Ascending aorta (tissue), 2 donors: ENCODE data around the gene CDH13. TPM values are rescaled to one million over a fixed set of nuclear protein-coding genes. Genes with fewer than 3 reads are reported as not detected.

Source experiments
- DNase-seq, 2 donors: peaks; one replicate each; pipeline ENCODE4 v3.0.0-alpha.2; 2019; ENCODE audit warnings: low spot score in 2 of 2
- H3K27ac ChIP-seq, 2 donors: fragments of 200-600 bp; sonication (generic); one replicate each; pipeline ENCODE4 v1.5.1; 2016 to 2017; ENCODE audit warnings: mild to moderate bottlenecking in 1 of 2
- H3K27me3 ChIP-seq: fragments of 200-600 bp; sonication (generic); one replicate; pipeline ENCODE4 v1.5.1; 2017
- H3K36me3 ChIP-seq, 2 donors: fragments of 200-600 bp; sonication (generic); one replicate each; pipeline ENCODE4 v1.5.1; 2016
- H3K4me1 ChIP-seq, 2 donors: fragments of 200-600 bp; sonication (generic); one replicate each; pipeline ENCODE4 v1.5.1; 2016 to 2017; ENCODE audit warnings: mild to moderate bottlenecking in 1 of 2
- H3K4me3 ChIP-seq, 2 donors: fragments of 200-600 bp; sonication (generic); one replicate each; pipeline ENCODE4 v1.5.1; 2016 to 2017; ENCODE audit warnings: mild to moderate bottlenecking in 1 of 2
- H3K9me3 ChIP-seq, 2 donors: fragments of 200-600 bp; sonication (generic); one replicate each; pipeline ENCODE4 v1.5.1; 2016
- intact Hi-C: fragments of 100-400 bp; cut with DNase I; formaldehyde crosslinking; loops from one replicate; pipeline ENCODE4 v1.15.1; 2023
- total RNA-seq: library from RNA; depleted of rRNA; stranded (reverse); fragments of >200 nt; gene quantifications from one replicate; pipeline ENCODE4 v1.1.0, GENCODE V29; 2016
- TF ChIP-seq, protein P1 (sequence below), 3 experiments: fragments of 200-600 bp in 2 of 3; fragments of 450-650 bp in 1 of 3; sonication (generic) in 2 of 3; IDR thresholded peaks; one replicate each; pipeline ENCODE4 v1.5.1; 2016 to 2019; ENCODE audit warnings: antibody characterized with exemption in 3 of 3, mild to moderate bottlenecking in 1 of 3, moderate library complexity in 1 of 3

Gene CDH13
- total RNA-seq, 1 donor from 2014 or later, result 160 TPM

GRCh38 chr16:83589576-83589975 is 962.8 kb downstream of the CDH13 start:
- H3K4me1 ChIP-seq, result no peaks in the 10 kb centered on the region
- H3K36me3 ChIP-seq, result no peaks in the 10 kb centered on the region
- no peak overlapping the region for H3K4me3 ChIP-seq
- H3K9me3 ChIP-seq, result no peaks in the 10 kb centered on the region
- no peaks in the 10 kb centered on the region for H3K27me3 ChIP-seq
- intact Hi-C loops, result no loop called here
- TF ChIP-seq, protein P1, sequence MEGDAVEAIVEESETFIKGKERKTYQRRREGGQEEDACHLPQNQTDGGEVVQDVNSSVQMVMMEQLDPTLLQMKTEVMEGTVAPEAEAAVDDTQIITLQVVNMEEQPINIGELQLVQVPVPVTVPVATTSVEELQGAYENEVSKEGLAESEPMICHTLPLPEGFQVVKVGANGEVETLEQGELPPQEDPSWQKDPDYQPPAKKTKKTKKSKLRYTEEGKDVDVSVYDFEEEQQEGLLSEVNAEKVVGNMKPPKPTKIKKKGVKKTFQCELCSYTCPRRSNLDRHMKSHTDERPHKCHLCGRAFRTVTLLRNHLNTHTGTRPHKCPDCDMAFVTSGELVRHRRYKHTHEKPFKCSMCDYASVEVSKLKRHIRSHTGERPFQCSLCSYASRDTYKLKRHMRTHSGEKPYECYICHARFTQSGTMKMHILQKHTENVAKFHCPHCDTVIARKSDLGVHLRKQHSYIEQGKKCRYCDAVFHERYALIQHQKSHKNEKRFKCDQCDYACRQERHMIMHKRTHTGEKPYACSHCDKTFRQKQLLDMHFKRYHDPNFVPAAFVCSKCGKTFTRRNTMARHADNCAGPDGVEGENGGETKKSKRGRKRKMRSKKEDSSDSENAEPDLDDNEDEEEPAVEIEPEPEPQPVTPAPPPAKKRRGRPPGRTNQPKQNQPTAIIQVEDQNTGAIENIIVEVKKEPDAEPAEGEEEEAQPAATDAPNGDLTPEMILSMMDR (IDR thresholded peaks at IDR 0.05), result no peak
- no peak overlapping the region for H3K27ac ChIP-seq
- no peak for DNase-seq

GRCh38 chr16:83592778-83593177 is 966.0 kb downstream of the CDH13 start:
- H3K4me1 ChIP-seq, result no peaks in the 10 kb centered on the region
- H3K4me3 ChIP-seq, result no peak overlapping the region
- no peak for DNase-seq
- no peaks in the 10 kb centered on the region for H3K36me3 ChIP-seq
- no peak overlapping the region for H3K27ac ChIP-seq
- H3K27me3 ChIP-seq, result no peaks in the 10 kb centered on the region
- intact Hi-C loops, result no loop called here
- TF ChIP-seq, protein P1 (IDR thresholded peaks at IDR 0.05), result no peak
- no peaks in the 10 kb centered on the region for H3K9me3 ChIP-seq

- intact Hi-C loops, result no loop called here
These were observed 973.2 kb downstream of the CDH13 start for GRCh38 chr16:83599789-83600462.

DNA sequence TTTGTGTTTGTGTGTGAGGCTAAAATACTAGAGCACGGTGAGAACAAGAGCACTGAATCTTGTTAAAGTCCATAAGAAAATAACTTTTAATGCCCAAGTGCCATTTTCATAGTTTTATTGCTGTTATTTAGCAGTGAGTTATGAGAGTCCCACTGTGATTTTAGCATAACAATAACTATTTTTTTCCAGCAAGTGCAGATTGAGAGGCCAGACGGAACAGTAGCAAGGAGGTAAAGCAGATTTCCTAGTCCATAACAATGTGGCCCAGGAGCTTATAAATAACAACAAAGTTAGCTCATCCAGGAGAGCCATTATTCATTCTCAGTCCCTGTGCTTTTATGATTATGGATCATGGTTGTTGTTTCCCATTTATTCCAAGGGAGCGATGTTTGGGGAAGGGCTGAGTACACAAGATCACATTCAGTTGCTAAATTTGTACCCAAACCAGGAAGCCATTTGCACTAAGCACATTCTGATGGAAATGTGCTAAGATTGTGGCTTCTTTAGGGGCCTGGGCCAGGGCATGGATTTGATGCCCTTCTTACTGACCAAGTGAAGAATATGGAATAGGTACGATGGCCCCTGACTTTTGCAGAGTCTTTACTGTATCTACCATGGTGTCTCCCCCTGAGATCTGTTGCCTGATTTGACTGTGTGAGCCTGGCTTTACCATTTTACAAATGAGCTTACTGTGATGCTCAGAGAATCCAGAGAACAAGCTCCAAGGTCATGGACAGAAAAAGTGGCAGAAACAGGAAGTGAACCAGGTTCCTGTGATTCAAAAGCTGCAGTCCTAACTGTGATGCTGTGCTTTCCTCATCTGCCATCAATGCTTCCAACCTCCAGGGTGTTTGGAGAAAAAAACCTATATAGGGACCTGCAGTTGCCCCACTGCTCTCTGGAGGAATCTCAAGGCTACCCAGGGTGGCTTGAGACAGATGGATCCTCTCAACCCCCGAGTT is 976.3 kb downstream of the CDH13 start:
- intact Hi-C loops, result no loop called here
- H3K27ac ChIP-seq, result no peak overlapping the region
- no peaks in the 10 kb centered on the region for H3K4me1 ChIP-seq
- DNase-seq, result no peak
- H3K4me3 ChIP-seq, result no peak overlapping the region
- H3K36me3 ChIP-seq, result peaks cover 0 to 15% of the 10 kb centered on the region in 2 donors
- TF ChIP-seq, protein P1 (IDR thresholded peaks at IDR 0.05), result no peak
- H3K27me3 ChIP-seq, result no peaks in the 10 kb centered on the region
- H3K9me3 ChIP-seq, result no peaks in the 10 kb centered on the region

More at GRCh38 chr16:83599789-83600462, 973.2 kb downstream of the CDH13 start:
- no peak overlapping the region for H3K4me3 ChIP-seq
- peaks cover 0 to 15% of the 10 kb centered on the region in 2 donors for H3K36me3 ChIP-seq
- H3K27ac ChIP-seq, result no peak overlapping the region
- H3K9me3 ChIP-seq, result no peaks in the 10 kb centered on the region
- TF ChIP-seq, protein P1 (IDR thresholded peaks at IDR 0.05), result no peak
- DNase-seq, result no peak
- H3K27me3 ChIP-seq, result no peaks in the 10 kb centered on the region
- no peaks in the 10 kb centered on the region for H3K4me1 ChIP-seq

DNA sequence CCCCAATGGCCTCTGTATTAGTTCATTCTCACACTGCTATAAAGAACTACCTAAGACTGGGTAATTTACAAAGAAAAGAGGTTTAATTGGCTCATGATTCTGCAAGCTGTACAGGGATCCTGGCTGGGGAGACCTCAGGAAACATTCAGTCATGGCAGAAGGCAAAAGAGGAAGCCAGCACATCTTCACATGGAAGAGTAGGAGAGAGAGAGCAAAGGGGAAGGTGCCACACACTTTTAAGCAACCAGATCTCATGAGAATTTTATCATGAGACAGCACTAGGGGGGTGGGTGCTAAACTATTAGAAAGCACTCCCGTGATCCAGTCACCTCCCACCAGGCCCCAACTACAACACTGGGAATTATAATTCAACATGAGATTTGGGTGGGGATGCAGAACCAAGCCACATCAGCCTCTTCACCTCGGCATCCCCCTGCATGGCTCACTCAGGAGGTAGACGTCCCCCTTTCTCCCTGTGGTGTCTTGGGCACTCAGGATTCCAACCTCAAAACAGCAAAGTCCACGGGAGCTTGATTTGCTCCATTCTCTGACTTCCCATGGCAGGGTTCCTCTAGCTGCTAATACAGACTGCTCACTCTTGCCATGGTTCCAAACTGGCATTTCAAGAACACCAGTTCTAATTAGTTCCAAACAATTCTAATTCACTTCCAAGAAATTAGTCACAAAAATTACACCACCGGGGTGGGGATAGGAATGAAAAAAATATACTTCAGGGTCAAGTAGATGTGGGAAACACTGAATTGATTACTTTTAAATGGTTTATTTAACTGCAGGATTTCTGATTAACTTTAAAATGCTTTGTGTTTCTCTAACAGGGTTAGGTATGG is 977.2 kb downstream of the CDH13 start:
- intact Hi-C loops, result no loop called here
- Histone ChIP-seq H3K27ac (no peak overlapping the region), H3K4me3 (no peak overlapping the region), H3K36me3 (peaks cover 0 to 15% of the 10 kb centered on the region in 2 donors), H3K27me3 (no peaks in the 10 kb centered on the region), H3K9me3 (no peaks in the 10 kb centered on the region), H3K4me1 (no peaks in the 10 kb centered on the region)
- DNase-seq, result no peak
- TF ChIP-seq, protein P1 (IDR thresholded peaks at IDR 0.05), result no peak
